NCI-H69 (cell line): ENCODE data around the gene AGRN.
A peak's percentile ranks its signal among the peaks of the same experiment; 100 is the strongest.
"Not testable (repeated sequence)": the region's sequence is repeated elsewhere in the genome, so short reads cannot be mapped to it uniquely, and the experiment has no call there.

ENCODE experiments used
- DNase-seq: peaks from one replicate; lab custom pipeline; 2025; lab: John Stamatoyannopoulos, UW

AGRN gene

GRCh38 chr1:1067284-1067859 is 47.5 kb downstream of the AGRN start:
- no peak for DNase-seq

GRCh38 chr1:1067860-1068516 is 48.1 kb downstream of the AGRN start:
- no peak for DNase-seq

DNA sequence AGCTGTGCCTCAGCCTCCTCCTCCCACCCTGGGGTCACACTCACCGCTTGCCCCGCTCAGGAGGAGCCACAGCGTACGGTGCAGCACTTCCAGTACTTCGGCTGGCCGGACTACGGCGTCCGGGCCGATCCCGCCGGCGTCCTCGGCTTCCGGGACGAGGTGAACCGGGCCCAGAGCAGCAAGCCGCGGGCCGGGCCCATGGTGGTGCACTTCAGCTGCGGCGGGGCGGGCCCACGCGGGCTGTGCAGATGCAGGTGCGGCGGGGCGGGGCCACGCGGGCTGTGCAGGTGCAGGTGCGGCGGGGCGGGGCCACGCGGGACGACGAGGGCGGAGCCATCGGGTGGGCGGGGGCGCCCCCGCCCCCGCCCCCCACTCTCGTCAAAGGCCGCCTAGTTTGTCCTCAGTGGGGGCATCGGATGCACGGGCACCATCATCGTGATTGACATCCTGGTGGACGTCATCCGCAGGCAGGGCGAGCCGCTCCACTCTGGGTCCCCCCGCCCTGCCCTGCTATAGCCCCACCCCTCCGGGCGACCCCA is 48.7 kb downstream of the AGRN start:
- DNase-seq = peak; percentile 71

- peak; percentile 80 for DNase-seq
These were observed 49.3 kb downstream of the AGRN start for GRCh38 chr1:1069056-1069710.

DNA sequence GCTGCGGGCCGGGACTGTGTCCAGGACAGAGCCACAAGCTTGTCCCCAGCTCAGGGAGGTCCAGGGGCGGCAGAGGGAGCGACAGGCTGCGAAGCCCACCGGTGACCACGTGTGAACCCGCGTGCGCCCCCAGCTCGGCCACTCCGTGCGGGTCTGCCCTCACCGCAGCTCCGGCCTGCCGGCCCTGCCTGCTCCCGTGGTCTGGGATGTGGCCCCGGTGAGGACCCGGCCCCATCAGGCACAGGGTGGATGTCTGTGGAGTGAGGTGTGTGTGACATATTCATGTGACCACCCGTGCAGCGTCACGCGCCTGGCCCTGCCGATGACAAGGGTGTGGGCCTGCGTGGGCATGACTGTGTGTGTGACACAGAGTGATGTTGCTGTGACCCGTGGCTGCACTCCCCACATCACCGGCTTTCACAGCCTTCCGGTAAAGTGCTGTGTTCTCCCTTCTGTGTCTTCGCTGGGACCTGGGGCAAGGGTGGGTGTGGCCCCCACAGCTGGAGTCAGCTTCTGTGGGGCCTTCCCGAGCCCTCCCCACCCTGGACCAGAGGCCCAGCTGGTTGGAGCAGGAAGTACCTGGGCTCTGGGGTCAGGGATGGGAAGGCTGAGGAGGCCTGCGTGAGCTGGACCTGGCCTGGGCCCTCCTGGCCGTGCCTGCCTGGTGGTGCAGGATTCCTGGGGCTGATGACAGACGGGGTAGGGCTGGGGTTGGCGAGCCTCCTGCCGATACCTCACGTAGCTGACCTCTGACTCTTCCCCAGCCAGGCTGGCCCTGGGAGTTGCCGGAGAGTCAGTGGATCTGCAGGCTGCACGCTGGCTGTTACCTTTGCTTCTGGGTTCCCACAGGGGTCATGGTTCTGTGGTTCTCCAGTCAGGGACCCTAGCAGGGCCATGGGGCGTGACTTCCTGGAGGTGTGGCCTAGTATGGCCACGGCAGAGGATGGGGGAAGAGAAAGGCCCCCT is 50.1 kb downstream of the AGRN start:
- DNase-seq = no peak

DNA sequence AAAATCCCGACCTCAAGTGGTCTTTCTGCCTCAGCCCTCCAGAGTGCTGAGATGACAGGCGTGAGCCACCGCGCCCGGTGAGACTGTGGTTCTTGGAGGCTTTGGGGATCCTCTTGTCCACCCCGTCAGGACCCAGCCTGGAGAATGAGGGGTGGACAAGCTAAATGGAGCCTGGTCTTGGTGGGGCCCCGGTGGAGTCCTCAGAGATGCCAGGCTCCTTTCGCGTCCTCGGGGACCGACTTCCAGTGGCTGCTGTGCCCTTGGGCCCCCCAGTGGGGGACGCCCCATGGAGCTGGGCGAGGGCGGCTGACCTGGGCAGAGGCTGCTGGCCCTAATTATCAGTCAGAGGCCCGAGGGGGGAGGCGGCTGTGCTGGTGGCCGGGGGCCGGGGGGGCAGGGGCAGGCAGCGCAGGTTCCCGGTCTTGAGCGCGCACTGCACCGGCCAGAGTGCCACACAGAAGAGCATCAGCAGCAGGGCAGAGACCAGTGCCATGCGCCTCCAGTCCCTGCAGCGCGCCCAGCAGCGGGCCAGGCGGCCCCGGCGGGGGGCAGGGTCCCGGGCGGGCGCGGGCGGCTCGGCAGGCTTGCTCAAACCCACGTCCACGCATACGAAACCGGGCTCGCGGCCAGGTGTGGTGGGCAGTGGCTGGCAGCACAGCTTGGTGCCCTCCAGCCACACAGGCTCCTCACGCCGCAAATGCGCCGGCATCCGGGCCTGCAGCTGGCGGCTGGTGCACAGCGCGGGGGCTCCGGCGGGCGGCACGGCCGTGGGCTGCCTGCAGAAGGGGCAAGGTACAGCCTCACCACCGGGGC is 51.8 kb downstream of the AGRN start:
- no peak for DNase-seq

DNA sequence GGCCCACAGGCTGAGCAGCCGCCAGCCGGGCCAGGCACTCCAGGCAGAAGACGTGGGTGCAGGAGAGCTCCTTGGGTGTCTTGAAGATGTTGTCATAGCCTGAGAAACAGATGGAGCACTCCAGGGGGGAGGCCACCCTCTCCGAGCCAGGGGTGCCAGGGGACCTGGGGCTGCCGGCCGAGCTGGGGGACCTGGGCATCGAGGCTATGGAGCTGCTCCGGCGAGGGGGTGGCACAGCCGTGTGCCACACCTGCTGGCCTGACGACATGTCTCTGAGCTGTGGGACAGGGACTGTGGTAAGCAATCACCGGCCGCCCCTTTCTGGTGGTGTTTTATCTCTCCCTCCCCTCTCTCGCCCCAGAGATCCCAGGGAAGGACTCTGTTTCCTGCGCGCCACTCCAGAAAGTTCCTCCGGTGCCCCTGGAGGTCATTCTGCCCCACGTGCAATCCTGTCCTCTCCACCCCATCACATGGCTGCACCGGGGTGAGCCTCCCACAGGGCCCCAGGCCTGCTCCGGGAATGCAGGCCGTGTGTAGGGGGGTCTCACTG is 52.5 kb downstream of the AGRN start:
- no peak for DNase-seq

- no peak for DNase-seq
These were observed 53.2 kb downstream of the AGRN start for GRCh38 chr1:1072849-1073742.

DNA sequence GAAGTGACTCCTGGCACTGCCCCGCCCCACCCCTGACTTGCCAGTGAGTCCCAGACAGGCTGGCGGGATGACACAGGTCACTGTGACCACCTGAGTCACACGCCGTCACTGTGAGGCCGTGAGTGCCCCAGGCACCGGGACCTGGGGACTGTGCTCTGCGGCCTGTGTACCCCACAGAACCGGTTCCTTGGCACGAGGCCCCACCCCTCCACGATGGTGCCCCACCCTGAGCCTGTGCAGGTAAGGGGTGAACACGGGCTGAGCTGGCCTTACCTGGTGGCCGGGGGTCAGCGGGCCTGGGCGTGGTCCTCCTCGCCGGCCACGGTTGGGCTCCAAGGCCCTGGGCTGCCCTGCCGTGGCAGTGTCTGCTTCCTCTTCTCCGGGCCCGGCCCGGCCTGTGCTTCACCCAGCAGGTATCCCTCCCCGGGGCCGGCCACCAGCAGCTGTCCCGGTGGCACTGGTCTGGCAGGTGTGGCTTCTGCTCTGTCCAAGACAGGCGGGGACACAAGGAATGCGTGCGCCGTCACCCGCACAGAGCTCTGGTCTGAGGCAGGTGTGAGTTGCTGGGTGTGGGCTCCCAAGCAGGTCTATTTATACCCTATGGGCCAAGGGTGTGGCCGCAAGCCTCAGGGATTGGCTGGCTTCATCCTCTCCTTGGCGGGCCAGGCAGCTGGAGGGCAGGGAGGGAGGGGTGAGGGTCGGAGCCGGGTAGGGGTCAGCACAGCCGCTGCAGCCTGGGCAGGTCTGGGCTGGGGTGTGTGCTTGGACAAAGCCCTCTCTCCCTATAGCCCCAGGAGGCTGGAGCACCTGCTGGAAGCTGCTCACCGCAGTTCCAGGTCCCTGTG is 54.0 kb downstream of the AGRN start, which contains the start of gene RNF223:
Gene RNF223, minus strand, starts transcription at position 564 of the 845 bp plus-strand sequence. CDS start 1,740 bp downstream, outside the sequence.
- DNase-seq = peak; percentile 63

DNA sequence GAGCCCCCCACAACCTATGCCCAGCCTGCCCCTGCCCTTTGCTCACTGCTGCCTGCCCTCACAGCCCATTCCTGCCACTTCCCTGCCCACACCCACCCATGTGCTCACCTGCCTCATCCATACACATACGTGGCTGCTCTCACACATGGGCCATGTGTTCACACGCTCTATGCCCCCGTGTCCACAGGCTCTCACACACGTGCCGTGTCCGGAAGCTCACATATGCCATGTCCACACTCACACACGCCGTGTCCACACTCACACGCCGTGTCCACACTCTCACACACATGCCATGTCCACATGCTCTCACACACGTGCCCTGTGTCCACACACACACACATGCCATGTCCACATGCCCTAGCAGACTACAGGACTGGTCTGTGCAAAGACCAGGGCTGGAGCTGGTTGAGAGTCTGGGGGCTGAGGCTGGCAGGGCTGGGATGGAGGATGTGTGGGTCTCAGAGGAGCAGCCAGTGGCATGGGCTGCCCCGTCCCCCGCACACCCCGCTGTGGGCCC is 54.8 kb downstream of the AGRN start:
- DNase-seq = peak; percentile 13

DNA sequence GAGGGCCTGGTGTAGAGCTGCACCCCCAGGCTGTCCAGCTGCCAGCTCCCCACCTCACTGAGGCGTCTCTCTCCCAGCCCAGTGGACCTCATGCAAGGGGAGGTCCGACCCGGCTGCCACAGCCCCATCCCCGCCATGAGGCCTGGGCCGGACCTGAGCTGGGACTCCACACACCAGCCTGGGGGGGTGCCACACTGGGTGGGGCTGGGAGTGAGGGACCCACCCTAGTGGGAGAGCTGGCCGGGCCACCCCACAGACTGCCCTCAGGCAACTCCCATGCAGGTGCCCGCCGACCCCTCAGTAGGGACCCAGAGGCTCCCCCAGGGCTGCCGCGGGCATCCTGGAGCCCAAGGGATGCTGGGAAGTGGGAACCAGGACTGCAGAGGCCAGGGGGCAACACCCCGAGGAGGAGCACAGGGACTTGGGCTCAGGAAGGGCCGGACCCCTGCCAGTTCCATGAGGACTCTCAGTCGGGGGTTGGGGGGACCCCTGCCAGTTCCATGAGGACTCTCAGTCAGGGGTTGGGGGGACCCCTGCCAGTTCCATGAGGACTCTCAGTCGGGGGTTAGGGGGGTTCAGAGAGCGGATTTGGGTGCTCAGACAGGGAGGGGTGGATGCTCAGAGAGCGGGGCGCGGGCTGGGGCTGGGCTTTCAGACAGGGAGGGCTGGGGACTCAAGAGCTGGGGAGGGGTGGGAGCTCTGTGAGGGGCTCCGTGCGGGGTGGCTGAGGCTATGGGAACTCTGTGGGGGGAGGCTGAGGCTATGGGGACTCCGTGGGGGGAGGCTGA is 55.4 kb downstream of the AGRN start:
- DNase-seq = no peak

DNA sequence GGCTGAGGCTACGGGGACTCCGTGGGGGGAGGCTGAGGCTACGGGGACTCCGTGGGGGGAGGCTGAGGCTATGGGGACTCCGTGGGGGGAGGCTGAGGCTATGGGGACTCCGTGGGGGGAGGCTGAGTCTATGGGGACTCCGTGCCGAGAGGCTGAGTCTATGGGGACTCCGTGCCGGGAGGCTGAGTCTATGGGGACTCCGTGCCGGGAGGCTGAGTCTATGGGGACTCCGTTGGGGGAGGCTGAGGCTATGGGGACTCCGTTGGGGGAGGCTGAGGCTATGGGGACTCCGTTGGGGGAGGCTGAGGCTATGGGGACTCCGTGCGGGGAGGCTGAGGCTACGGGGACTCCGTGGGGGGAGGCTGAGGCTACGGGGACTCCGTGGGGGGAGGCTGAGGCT is 57.5 kb downstream of the AGRN start:
- DNase-seq = not testable (repeated sequence)

- DNase-seq = peak; percentile 65
These were observed 59.6 kb downstream of the AGRN start for GRCh38 chr1:1079408-1080121.

GRCh38 chr1:1080122-1080757 is 60.3 kb downstream of the AGRN start:
- DNase-seq = peak; percentile 61

DNA sequence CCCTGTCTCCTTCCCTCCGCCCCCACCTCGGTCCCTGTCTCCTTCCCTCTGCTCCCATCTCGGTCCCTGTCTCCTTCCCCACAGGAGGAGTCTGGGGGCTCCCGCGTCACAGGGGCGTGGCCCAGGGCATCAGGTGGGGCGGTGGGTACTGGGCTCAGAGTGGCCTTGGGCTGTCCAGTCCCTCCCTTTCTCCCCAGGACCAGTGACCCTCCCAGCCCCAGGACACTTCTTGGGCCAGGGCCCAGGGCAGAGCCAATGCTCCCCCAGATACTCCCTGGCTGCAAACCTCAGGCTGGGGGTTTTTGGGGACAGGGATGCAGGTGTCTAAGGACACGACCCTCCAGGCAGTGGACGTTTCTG is 61.0 kb downstream of the AGRN start:
- DNase-seq = no peak
